MM.1S (cell line): ENCODE measurements around the gene TGFBI.

Source experiments
- DNase-seq: peaks from one replicate; pipeline ENCODE4 v3.0.0-alpha.2; 2015
- H2AFZ ChIP-seq: fragments of 300-600 bp; sonication (generic); 2 replicates; pipeline ENCODE4 v1.6.0; 2016; ENCODE audit warnings: antibody characterized with exemption, low read length
- H3F3A ChIP-seq: fragments of 300-600 bp; sonication (generic); 2 replicates; pipeline ENCODE4 v1.6.1; 2016; ENCODE audit warnings: mild to moderate bottlenecking, antibody characterized with exemption, low read length, moderate library complexity, mixed read lengths; ENCODE audit not compliant: insufficient read depth
- H3K27ac ChIP-seq: fragments of 300-600 bp; sonication (generic); 2 replicates; pipeline ENCODE4 v1.5.1; 2016; ENCODE audit warnings: mild to moderate bottlenecking, low read length
- H3K27me3 ChIP-seq: fragments of 300-600 bp; sonication (generic); replicated peaks from 2 replicates; pipeline ENCODE4 v1.6.0; 2016; ENCODE audit warnings: low read length; ENCODE audit not compliant: insufficient read depth
- H3K36me3 ChIP-seq: fragments of 300-600 bp; sonication (generic); replicated peaks from 2 replicates; pipeline ENCODE4 v1.6.1; 2016; ENCODE audit warnings: mild to moderate bottlenecking, low read length, mixed read lengths; ENCODE audit not compliant: insufficient read depth
- H3K4me1 ChIP-seq: fragments of 300-600 bp; sonication (generic); 2 replicates; pipeline ENCODE4 v1.6.1; 2016; ENCODE audit warnings: low read length, mixed read lengths
- H3K4me2 ChIP-seq: fragments of 300-600 bp; sonication (generic); 2 replicates; pipeline ENCODE4 v1.6.0; 2016; ENCODE audit warnings: low read depth, low read length
- H3K4me3 ChIP-seq: fragments of 300-600 bp; sonication (generic); 2 replicates; pipeline ENCODE4 v1.5.1; 2016; ENCODE audit warnings: low read length, mixed read lengths
- H3K79me2 ChIP-seq: fragments of 300-600 bp; sonication (generic); 2 replicates; pipeline ENCODE4 v1.6.1; 2016; ENCODE audit warnings: mixed run types, low read length, mixed read lengths
- H3K9ac ChIP-seq: fragments of 300-600 bp; sonication (generic); 2 replicates; pipeline ENCODE4 v1.6.1; 2016; ENCODE audit warnings: low read length, mixed read lengths
- H3K9me2 ChIP-seq: fragments of 300-600 bp; sonication (generic); replicated peaks from 2 replicates; pipeline ENCODE4 v1.6.1; 2016; ENCODE audit warnings: mild to moderate bottlenecking, low read length, mixed read lengths; ENCODE audit not compliant: insufficient read depth
- H3K9me3 ChIP-seq: fragments of 300-600 bp; sonication (generic); replicated peaks from 2 replicates; pipeline ENCODE4 v1.6.1; 2016; ENCODE audit warnings: mild to moderate bottlenecking, low read length, mixed read lengths; ENCODE audit not compliant: insufficient read depth
- H4K20me1 ChIP-seq: fragments of 300-600 bp; sonication (generic); 2 replicates; pipeline ENCODE4 v1.6.1; 2016; ENCODE audit warnings: mild to moderate bottlenecking, low read length, moderate library complexity, mixed read lengths; ENCODE audit not compliant: insufficient read depth
- EZH2 ChIP-seq: fragments of 300-600 bp; sonication (generic); optimal IDR thresholded peaks from 2 replicates; pipeline ENCODE3; 2017; ENCODE audit warnings: low read depth, mild to moderate bottlenecking, antibody characterized with exemption, low read length, mixed read lengths
- EZH2phosphoT487 ChIP-seq: fragments of 300-600 bp; sonication (generic); IDR thresholded peaks from 2 replicates; pipeline ENCODE4 v1.6.1; 2018; ENCODE audit warnings: antibody characterized with exemption, low read length
- TF ChIP-seq, protein P1 (sequence below): fragments of 300-600 bp; sonication (generic); IDR thresholded peaks from 2 replicates; pipeline ENCODE4 v1.5.1; 2016; ENCODE audit warnings: antibody characterized with exemption, low read length, mixed read lengths

Gene TGFBI

DNA sequence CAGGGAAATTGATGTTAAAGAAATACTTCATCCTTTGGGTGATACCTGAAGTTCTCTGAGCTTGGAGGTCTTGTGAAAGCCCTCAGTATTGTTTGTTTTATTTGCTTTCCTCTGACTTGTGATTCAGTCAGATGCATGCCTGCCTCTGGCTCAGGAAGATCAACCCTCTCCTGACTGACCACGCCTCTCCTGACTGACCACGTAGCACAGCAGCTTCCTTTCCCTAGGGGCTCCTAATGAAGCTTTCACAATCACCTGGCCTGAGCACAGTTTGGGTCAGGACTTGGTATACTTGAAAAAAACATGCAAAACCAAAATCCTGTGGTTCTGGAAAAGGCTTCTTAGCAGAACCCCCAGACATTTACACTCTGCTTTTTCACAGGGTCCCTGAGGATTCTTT lies 3.8 kb downstream of the TGFBI start:
- Histone ChIP-seq H3K79me2 (no peaks in the 10 kb centered on the region), H3K4me3 (no peak overlapping the region), H3K9me3 (no peaks in the 10 kb centered on the region), H3F3A (peaks cover 13% of the 10 kb centered on the region), H3K4me1 (peaks cover 19% of the 10 kb centered on the region), H2AFZ (no peak overlapping the region), H4K20me1 (no peaks in the 10 kb centered on the region), H3K4me2 (no peak overlapping the region), H3K27me3 (no peaks in the 10 kb centered on the region), H3K27ac (no peak overlapping the region), H3K9me2 (no peaks in the 10 kb centered on the region), H3K36me3 (no peaks in the 10 kb centered on the region), H3K9ac (no peak overlapping the region)
- TF ChIP-seq EZH2 (no peak), EZH2phosphoT487 (no peak)
- TF ChIP-seq, protein P1, sequence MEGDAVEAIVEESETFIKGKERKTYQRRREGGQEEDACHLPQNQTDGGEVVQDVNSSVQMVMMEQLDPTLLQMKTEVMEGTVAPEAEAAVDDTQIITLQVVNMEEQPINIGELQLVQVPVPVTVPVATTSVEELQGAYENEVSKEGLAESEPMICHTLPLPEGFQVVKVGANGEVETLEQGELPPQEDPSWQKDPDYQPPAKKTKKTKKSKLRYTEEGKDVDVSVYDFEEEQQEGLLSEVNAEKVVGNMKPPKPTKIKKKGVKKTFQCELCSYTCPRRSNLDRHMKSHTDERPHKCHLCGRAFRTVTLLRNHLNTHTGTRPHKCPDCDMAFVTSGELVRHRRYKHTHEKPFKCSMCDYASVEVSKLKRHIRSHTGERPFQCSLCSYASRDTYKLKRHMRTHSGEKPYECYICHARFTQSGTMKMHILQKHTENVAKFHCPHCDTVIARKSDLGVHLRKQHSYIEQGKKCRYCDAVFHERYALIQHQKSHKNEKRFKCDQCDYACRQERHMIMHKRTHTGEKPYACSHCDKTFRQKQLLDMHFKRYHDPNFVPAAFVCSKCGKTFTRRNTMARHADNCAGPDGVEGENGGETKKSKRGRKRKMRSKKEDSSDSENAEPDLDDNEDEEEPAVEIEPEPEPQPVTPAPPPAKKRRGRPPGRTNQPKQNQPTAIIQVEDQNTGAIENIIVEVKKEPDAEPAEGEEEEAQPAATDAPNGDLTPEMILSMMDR, result no peak
- no peak for DNase-seq

DNA sequence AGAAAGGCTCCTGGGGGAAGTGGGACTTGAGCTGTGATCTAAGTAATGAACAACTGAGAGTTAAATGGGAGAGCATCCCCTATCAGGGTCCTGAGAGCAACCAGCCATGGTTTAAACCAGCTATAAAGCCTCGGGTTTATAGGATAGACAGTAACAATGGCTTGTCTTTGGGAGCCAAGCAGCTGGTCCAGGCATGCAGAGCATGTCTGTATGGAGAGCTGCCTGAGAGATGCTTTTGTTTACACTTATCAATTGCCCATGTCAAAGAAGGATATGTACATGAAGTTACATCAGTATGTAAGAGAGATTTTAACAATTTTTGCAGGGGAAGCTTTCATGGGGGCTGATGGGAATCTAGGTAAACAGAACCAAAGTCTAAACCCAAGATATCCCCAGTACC lies 4.4 kb downstream of the TGFBI start:
- Histone ChIP-seq H3K4me2 (no peak overlapping the region), H3K4me3 (no peak overlapping the region), H3K79me2 (no peaks in the 10 kb centered on the region), H3K27me3 (no peaks in the 10 kb centered on the region), H3K9ac (no peak overlapping the region), H3F3A (peaks cover 17% of the 10 kb centered on the region), H3K27ac (no peak overlapping the region), H4K20me1 (no peaks in the 10 kb centered on the region), H3K4me1 (peaks cover 25% of the 10 kb centered on the region), H3K36me3 (no peaks in the 10 kb centered on the region), H2AFZ (no peak overlapping the region), H3K9me2 (no peaks in the 10 kb centered on the region), H3K9me3 (no peaks in the 10 kb centered on the region)
- DNase-seq, result no peak
- TF ChIP-seq EZH2, result no peak
- TF ChIP-seq, protein P1, result no peak
- no peak for TF ChIP-seq EZH2phosphoT487

DNA sequence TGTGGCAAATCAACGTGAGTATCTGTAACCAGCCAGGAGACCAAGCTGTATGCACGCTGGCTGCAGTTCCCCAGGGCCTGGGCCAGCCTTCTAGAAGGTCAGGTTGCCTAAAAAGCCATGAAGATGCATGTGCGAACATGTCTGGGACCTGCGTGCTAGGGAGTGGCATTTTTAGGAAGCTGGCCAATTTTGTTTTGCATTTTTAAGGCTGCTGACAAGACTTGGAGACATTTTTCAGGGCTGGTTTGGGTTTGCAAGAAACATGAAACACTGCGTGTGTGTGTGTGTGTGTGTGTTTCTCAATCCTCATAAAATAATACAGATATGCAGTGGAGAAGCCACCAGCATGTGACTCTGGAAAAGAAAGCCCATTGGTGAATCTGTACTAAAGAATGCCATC lies 5.1 kb downstream of the TGFBI start:
- TF ChIP-seq EZH2phosphoT487 (no peak), EZH2 (no peak)
- TF ChIP-seq, protein P1, result no peak
- Histone ChIP-seq H3K9ac (no peak overlapping the region), H3K4me1 (peaks cover 25% of the 10 kb centered on the region), H3K4me3 (no peak overlapping the region), H3K9me2 (no peaks in the 10 kb centered on the region), H3K79me2 (no peaks in the 10 kb centered on the region), H3K36me3 (no peaks in the 10 kb centered on the region), H3F3A (peaks cover 17% of the 10 kb centered on the region), H3K4me2 (no peak overlapping the region), H2AFZ (no peak overlapping the region), H3K27ac (no peak overlapping the region), H3K9me3 (no peaks in the 10 kb centered on the region), H3K27me3 (no peaks in the 10 kb centered on the region), H4K20me1 (no peaks in the 10 kb centered on the region)
- no peak for DNase-seq
